Endothelial cell of umbilical vein (primary cell): Measurements from ENCODE around the gene NUP62. TPM values are rescaled to one million over a fixed set of nuclear protein-coding genes. Genes with fewer than 3 reads are reported as not detected.
"Not testable (repeated sequence)": the region's sequence is repeated elsewhere in the genome, so short reads cannot be mapped to it uniquely, and the experiment has no call there.

Experiments
- BruUV-seq: library from RNA; stranded (reverse); fragments of 400-500 nt; replicated peaks from 2 replicates; lab custom pipeline; 2021; lab: Mats Ljungman, UMichigan
- CTCF ChIA-PET: fragments of 300-600, 350-600 bp; sonication (Branson Sonifier 250); formaldehyde crosslinking; loops from one replicate; lab custom pipeline; 2021; ENCODE audit warnings: antibody characterized with exemption, inconsistent platforms; lab: Charles Lee
- POLR2A ChIA-PET: fragments of 300-600, 350-600 bp; sonication (Branson Sonifier 250); formaldehyde crosslinking; loops from one replicate; lab custom pipeline; 2021; ENCODE audit warnings: antibody characterized with exemption, inconsistent platforms; lab: Charles Lee
- DNase-seq: peaks from one replicate; pipeline ENCODE4 v3.0.0-alpha.2; 2011; ENCODE audit warnings: low read depth, low spot score
- FAIRE-seq: peaks from 2 replicates; lab custom pipeline; 2011; peaks lifted over from hg19 to GRCh38; lab: Jason Lieb, UNC
- H2AFZ ChIP-seq: 2 replicates; pipeline ENCODE4 v1.6.0; 2012; ENCODE audit warnings: low read depth, low read length, control low read depth, inconsistent platforms
- H3K27ac ChIP-seq: 2 replicates; pipeline ENCODE4 v1.5.1; 2011; ENCODE audit warnings: low read depth, mild to moderate bottlenecking, control low read depth, low read length, moderate library complexity; ENCODE audit not compliant: insufficient read depth
- H3K27me3 ChIP-seq, 2 experiments: 2 replicates each; pipeline versions ENCODE4 v1.6.0 to v1.6.1; 2011; ENCODE audit warnings: low read length in 2 of 2, mixed read lengths in 1 of 2; ENCODE audit not compliant: control insufficient read depth in 2 of 2, insufficient read depth in 2 of 2
- H3K36me3 ChIP-seq, 2 experiments: 2 replicates in 1 of 2; 3 replicates in 1 of 2; pipeline ENCODE4 v1.5.1; 2011; ENCODE audit warnings: low read length in 2 of 2, mild to moderate bottlenecking in 1 of 2, moderate library complexity in 1 of 2; ENCODE audit not compliant: control insufficient read depth in 2 of 2, insufficient read depth in 2 of 2; ENCODE audit errors: extremely low read depth in 1 of 2
- H3K4me1 ChIP-seq: 3 replicates; pipeline ENCODE4 v1.5.1; 2011; ENCODE audit warnings: mild to moderate bottlenecking, low read length; ENCODE audit not compliant: control insufficient read depth, insufficient read depth; ENCODE audit errors: extremely low read depth
- H3K4me2 ChIP-seq: 2 replicates; pipeline ENCODE4 v1.6.1; 2011; ENCODE audit warnings: low read length, control low read depth, mixed read lengths; ENCODE audit not compliant: insufficient read depth
- H3K4me3 ChIP-seq, 3 experiments: fragments of 200-600 bp in 1 of 3; sonication (generic), shearing (Covaris generic) in 1 of 3; replicated peaks in 1 of 3; 2 replicates each; pipeline ENCODE4 v1.5.1; 2011 to 2016; ENCODE audit warnings: control low read depth in 3 of 3, low read length in 3 of 3, mild to moderate bottlenecking in 2 of 3, inconsistent platforms in 1 of 3, low read depth in 1 of 3, moderate library complexity in 1 of 3; ENCODE audit not compliant: insufficient read depth in 1 of 3
- H3K79me2 ChIP-seq: 2 replicates; pipeline ENCODE4 v1.6.0; 2012; ENCODE audit warnings: low read length, inconsistent platforms; ENCODE audit not compliant: control insufficient read depth, insufficient read depth
- H3K9ac ChIP-seq: replicated peaks from 2 replicates; pipeline ENCODE3; 2011; ENCODE audit warnings: low read length, control low read depth; ENCODE audit not compliant: insufficient read depth; ENCODE audit errors: extremely low read depth
- H3K9me1 ChIP-seq: replicated peaks from 3 replicates; pipeline ENCODE4 v1.6.0; 2011; ENCODE audit warnings: mild to moderate bottlenecking, low read length; ENCODE audit not compliant: control insufficient read depth, insufficient read depth; ENCODE audit errors: extremely low read depth
- H3K9me3 ChIP-seq: replicated peaks from 2 replicates; pipeline ENCODE4 v1.5.1; 2012; ENCODE audit warnings: low read length, inconsistent platforms; ENCODE audit not compliant: control insufficient read depth, insufficient read depth
- H4K20me1 ChIP-seq: replicated peaks from 2 replicates; pipeline ENCODE3; 2011; ENCODE audit warnings: mild to moderate bottlenecking, low read length; ENCODE audit not compliant: control insufficient read depth, insufficient read depth; ENCODE audit errors: extremely low read depth
- CTCF ChIP-seq, 2 donors: IDR thresholded peaks; 1 replicate in 1 of 2; 2 replicates in 1 of 2; pipeline ENCODE4 v1.5.1; 2011; ENCODE audit warnings: low read length in 2 of 2, mild to moderate bottlenecking in 2 of 2, moderate library complexity in 2 of 2, control low read depth in 1 of 2, inconsistent platforms in 1 of 2, low read depth in 1 of 2; ENCODE audit not compliant: insufficient read depth in 1 of 2; ENCODE audit errors: extremely low read depth in 1 of 2
- EZH2 ChIP-seq: IDR thresholded peaks from 2 replicates; pipeline ENCODE4 v1.6.1; 2012; ENCODE audit warnings: borderline replicate concordance, low read depth, mild to moderate bottlenecking, moderate library complexity, low read length, inconsistent platforms; ENCODE audit not compliant: severe bottlenecking
- FOS ChIP-seq: IDR thresholded peaks from 2 replicates; pipeline ENCODE4 v1.6.1; 2011; ENCODE audit warnings: mild to moderate bottlenecking, low read length, moderate library complexity, borderline replicate concordance; ENCODE audit not compliant: insufficient read depth
- GATA2 ChIP-seq: IDR thresholded peaks from 2 replicates; pipeline ENCODE4 v1.7.0; 2011; ENCODE audit warnings: low read depth, mild to moderate bottlenecking, moderate library complexity, mixed read lengths, low read length; ENCODE audit not compliant: insufficient read length, insufficient read depth
- JUN ChIP-seq: IDR thresholded peaks from 2 replicates; pipeline ENCODE4 v1.6.1; 2011; ENCODE audit warnings: borderline replicate concordance, low read depth; ENCODE audit not compliant: insufficient read length, insufficient read depth
- MYC ChIP-seq: IDR thresholded peaks from one replicate; pipeline ENCODE4 v1.6.1; 2011; ENCODE audit warnings: mild to moderate bottlenecking, low read depth, low read length
- POLR2A ChIP-seq: IDR thresholded peaks from 2 replicates; pipeline ENCODE4 v1.6.1; 2012; ENCODE audit warnings: low read depth, mild to moderate bottlenecking, control low read depth, low read length
- POLR2AphosphoS5 ChIP-seq: IDR thresholded peaks from 2 replicates; pipeline ENCODE4 v1.6.1; 2012; ENCODE audit warnings: low read depth, mild to moderate bottlenecking, control low read depth, low read length, moderate library complexity; ENCODE audit not compliant: insufficient read depth
- dilution Hi-C: fragments of 300-500 bp; cut with MboI; formaldehyde crosslinking; loops from one replicate; pipeline ENCODE4 v1.15.0; 2019; ENCODE audit warnings: low sequenced_read_pairs; ENCODE audit not compliant: extremely low pct_ligation_motif_present
- intact Hi-C: fragments of 100-400 bp; cut with micrococcal nuclease; formaldehyde crosslinking; loops from one replicate; pipeline ENCODE4 v1.10.0; 2022
- polyA plus RNA-seq, 4 experiments: library from polyadenylated mRNA; depleted of rRNA in 3 of 4; stranded (reverse) in 3 of 4; unstranded in 1 of 4; fragments of >200 nt; gene quantifications; 2 replicates each; pipeline versions ENCODE4 v1.2.1 to v1.2.3, GENCODE V29; 2011 to 2012; ENCODE audit warnings: missing spikeins in 1 of 4
- total RNA-seq: library from RNA; stranded (reverse); gene quantifications from 2 replicates; pipeline ENCODE4 v1.2.3, GENCODE V29; 2021
- TF ChIP-seq, protein P1 (sequence below): IDR thresholded peaks from 2 replicates; pipeline ENCODE4 v1.6.1; 2011; ENCODE audit not compliant: insufficient read depth, insufficient read length

NUP62 gene
- total and polyA plus RNA-seq, 2 donors (not counting 3 experiments of a cell fraction or from before 2014, with no cell fraction given) = 32.0 to 93.7 TPM

GRCh38 chr19:49971991-49972411 is 42.7 kb upstream of the NUP62 start:
- TF ChIP-seq GATA2 (no peak), FOS (no peak), EZH2 (no peak), POLR2AphosphoS5 (no peak), POLR2A (no peak), JUN (no peak), MYC (no peak), CTCF (IDR thresholded peaks at IDR 0.05; ENCODE audit: extremely low read depth in 1 of 2, insufficient read depth in 1 of 2, low read depth in 1 of 2, low read length in 2 of 2) (no peak)
- TF ChIP-seq, protein P1, sequence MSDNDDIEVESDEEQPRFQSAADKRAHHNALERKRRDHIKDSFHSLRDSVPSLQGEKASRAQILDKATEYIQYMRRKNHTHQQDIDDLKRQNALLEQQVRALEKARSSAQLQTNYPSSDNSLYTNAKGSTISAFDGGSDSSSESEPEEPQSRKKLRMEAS = no peak
- no peaks in the 10 kb centered on the region for H3K9me1 ChIP-seq
- H3K4me1 ChIP-seq = no peaks in the 10 kb centered on the region
- BruUV-seq = no TSS peak
- ChIA-PET CTCF (no interaction called here), POLR2A (no interaction called here)
- no peak overlapping the region for H3K9ac ChIP-seq
- H3K27ac ChIP-seq = no peak overlapping the region
- dilution Hi-C loops (no loop called here), intact Hi-C loops (no loop called here)
- no peaks in the 10 kb centered on the region for H3K36me3 ChIP-seq
- no peak overlapping the region for H3K4me3 ChIP-seq
- DNase-seq (no peak), FAIRE-seq (no peak)
- no peak overlapping the region for H3K4me2 ChIP-seq
- H3K79me2 ChIP-seq = no peaks in the 10 kb centered on the region
- no peak overlapping the region for H2AFZ ChIP-seq
- H3K27me3 ChIP-seq = no peaks in the 10 kb centered on the region
- H4K20me1 ChIP-seq = no peaks in the 10 kb centered on the region
- H3K9me3 ChIP-seq = no peaks in the 10 kb centered on the region

DNA sequence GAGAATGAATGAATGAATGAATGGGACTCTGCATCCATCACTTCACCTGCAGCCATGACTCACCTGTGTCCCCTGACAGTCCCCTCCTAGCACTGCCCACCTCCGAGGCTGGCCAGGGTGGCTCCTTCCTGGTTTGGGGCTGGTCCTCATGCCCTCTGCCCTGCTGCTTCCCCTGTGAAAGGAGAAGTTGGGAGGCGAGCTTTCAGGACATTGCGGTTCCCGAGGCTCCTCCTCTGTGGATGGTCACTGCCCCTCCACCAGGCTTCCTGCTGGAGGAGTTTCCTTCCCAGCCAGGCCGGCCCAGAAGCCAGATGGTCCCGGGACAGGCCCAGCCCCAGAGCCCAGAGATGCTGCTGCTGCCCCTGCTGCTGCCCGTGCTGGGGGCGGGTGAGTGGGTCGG is 40.1 kb upstream of the NUP62 start:
- DNase-seq, H3K4me3 ChIP-seq, H3K79me2 ChIP-seq, H3K27me3 ChIP-seq, dilution Hi-C loops, H3K4me2 ChIP-seq, intact Hi-C loops, H3K4me1 ChIP-seq, H3K9me3 ChIP-seq, POLR2A ChIA-PET, H3K9me1 ChIP-seq, BruUV-seq, CTCF ChIA-PET, H2AFZ ChIP-seq, H3K36me3 ChIP-seq, H3K9ac ChIP-seq, H4K20me1 ChIP-seq, H3K27ac ChIP-seq, FAIRE-seq: not testable (repeated sequence)
